Prostate gland (tissue), 2 donors: Measurements from ENCODE around the gene NXPH4. TPM values are rescaled to one million over a fixed set of nuclear protein-coding genes. Genes with fewer than 3 reads are reported as not detected.

Source experiments
- DNase-seq: peaks from one replicate; pipeline ENCODE4 v3.0.0-alpha.2; 2019; ENCODE audit warnings: low spot score
- H3K27ac ChIP-seq, 2 donors: fragments of 200-600 bp; sonication (generic); 2 replicates each; pipeline ENCODE4 v1.5.1; 2017 to 2019
- H3K27me3 ChIP-seq: fragments of 200-600 bp; sonication (generic); replicated peaks from 2 replicates; pipeline ENCODE4 v1.5.1; 2019; ENCODE audit not compliant: insufficient read depth
- H3K36me3 ChIP-seq, 2 donors: fragments of 200-600 bp; sonication (generic); 1 replicate in 1 of 2; 2 replicates in 1 of 2; pipeline versions ENCODE4 v1.5.1 to v1.8.1; 2017 to 2019
- H3K4me1 ChIP-seq: fragments of 200-600 bp; sonication (generic); replicated peaks from 2 replicates; pipeline ENCODE4 v1.5.1; 2019
- H3K4me3 ChIP-seq, 2 donors: fragments of 200-600 bp; sonication (generic); 2 replicates each; pipeline ENCODE4 v1.5.1; 2017 to 2019
- H3K9me3 ChIP-seq: fragments of 200-600 bp; sonication (generic); 2 replicates; pipeline ENCODE4 v1.5.1; 2017
- CTCF ChIP-seq, 4 experiments: fragments of 200-600 bp in 2 of 4; fragments of 450-650 bp in 2 of 4; sonication (generic) in 2 of 4; IDR thresholded peaks; 1 replicate in 3 of 4; 2 replicates in 1 of 4; pipeline ENCODE4 v1.5.1; 2016 to 2019; ENCODE audit warnings: antibody characterized with exemption in 4 of 4, mild to moderate bottlenecking in 2 of 4, moderate library complexity in 2 of 4
- POLR2A ChIP-seq: fragments of 450-650 bp; IDR thresholded peaks from one replicate; pipeline ENCODE4 v1.6.1; 2016; ENCODE audit warnings: antibody characterized with exemption, mild to moderate bottlenecking
- POLR2AphosphoS5 ChIP-seq: sonication (generic); formaldehyde crosslinking; IDR thresholded peaks from one replicate; pipeline ENCODE4 v1.6.1; 2017; ENCODE audit warnings: antibody characterized with exemption
- WGBS: methylation state at CpG from one replicate; pipeline ENCODE4 v1.1.5; 2018; 5-methylcytosine and 5-hydroxymethylcytosine counted together
- intact Hi-C: fragments of 100-400 bp; cut with DNase I; formaldehyde crosslinking; loops from one replicate; pipeline ENCODE4 v1.14.2; 2022
- total RNA-seq, 2 donors: library from RNA; depleted of rRNA; stranded (reverse); fragments of >200 nt; gene quantifications; one replicate each; pipeline ENCODE4 v1.1.0, GENCODE V29; 2016

The NXPH4 gene
- total RNA-seq, 2 donors from 2014 or later, result 10.2 to 18.1 TPM

GRCh38 chr12:57229046-57229633 is 12.5 kb downstream of the NXPH4 start:
- TF ChIP-seq POLR2A, result no peak
- no peak for TF ChIP-seq POLR2AphosphoS5
- peak in 2 of 4 experiments; percentile 41 to 52 for TF ChIP-seq CTCF (IDR thresholded peaks at IDR 0.05)
- WGBS, result 21% methylated on average over 9 of the region's 9 CpGs
- no peaks in the 10 kb centered on the region for H3K36me3 ChIP-seq
- DNase-seq, result no peak
- intact Hi-C loops, result no loop called here
- peak overlapping the region; percentile 43 to 56 for H3K4me3 ChIP-seq
- H3K27ac ChIP-seq, result no peak overlapping the region
- H3K27me3 ChIP-seq, result peaks cover 7% of the 10 kb centered on the region
- peaks cover 9% of the 10 kb centered on the region for H3K4me1 ChIP-seq
- no peaks in the 10 kb centered on the region for H3K9me3 ChIP-seq

GRCh38 chr12:57229634-57230380 is 13.2 kb downstream of the NXPH4 start, which contains the start of gene SHMT2:
TSS of gene SHMT2 (plus strand) at chr12:57229711. CDS start at chr12:57229779, 68 bp downstream.
- intact Hi-C loops, result no loop called here
- H3K4me1 ChIP-seq, result peaks cover 9% of the 10 kb centered on the region
- H3K9me3 ChIP-seq, result no peaks in the 10 kb centered on the region
- DNase-seq, result peak; percentile 91
- peak; percentile 43 for TF ChIP-seq POLR2A
- no peak for TF ChIP-seq CTCF (IDR thresholded peaks at IDR 0.05)
- TF ChIP-seq POLR2AphosphoS5, result peak; percentile 95
- peaks cover 7% of the 10 kb centered on the region for H3K27me3 ChIP-seq
- no peaks in the 10 kb centered on the region for H3K36me3 ChIP-seq
- peak within 1 kb of the TSS; percentile 43 to 56 for H3K4me3 ChIP-seq
- H3K27ac ChIP-seq, result peak within 1 kb of the TSS in 1 of 2 donors; percentile 53
- under 1% methylated on average over 38 of the region's 42 CpGs for WGBS

- H3K4me1 ChIP-seq, result peaks cover 9% of the 10 kb centered on the region
- no peak for DNase-seq
- WGBS, result 39% methylated on average over 10 of the region's 10 CpGs
- intact Hi-C loops, result no loop called here
- peak overlapping the region; percentile 43 to 56 for H3K4me3 ChIP-seq
- H3K27ac ChIP-seq, result no peak overlapping the region
- H3K9me3 ChIP-seq, result no peaks in the 10 kb centered on the region
- peaks cover 5% of the 10 kb centered on the region for H3K27me3 ChIP-seq
- H3K36me3 ChIP-seq, result no peaks in the 10 kb centered on the region
- TF ChIP-seq POLR2A, result no peak
- no peak for TF ChIP-seq CTCF (IDR thresholded peaks at IDR 0.05)
- TF ChIP-seq POLR2AphosphoS5, result no peak
These were observed 14.0 kb downstream of the NXPH4 start for GRCh38 chr12:57230381-57231155.

GRCh38 chr12:57231276-57232021 is 14.9 kb downstream of the NXPH4 start:
- intact Hi-C loops, result no loop called here
- WGBS, result 93% methylated on average over 13 of the region's 13 CpGs
- H3K27ac ChIP-seq, result no peak overlapping the region
- no peaks in the 10 kb centered on the region for H3K9me3 ChIP-seq
- DNase-seq, result no peak
- peaks cover 9% of the 10 kb centered on the region for H3K4me1 ChIP-seq
- TF ChIP-seq POLR2A (no peak), POLR2AphosphoS5 (no peak), CTCF (IDR thresholded peaks at IDR 0.05) (no peak)
- H3K36me3 ChIP-seq, result no peaks in the 10 kb centered on the region
- no peaks in the 10 kb centered on the region for H3K27me3 ChIP-seq
- no peak overlapping the region for H3K4me3 ChIP-seq
